ENCODE data around the gene RASL11A.

The RASL11A gene

DNA sequence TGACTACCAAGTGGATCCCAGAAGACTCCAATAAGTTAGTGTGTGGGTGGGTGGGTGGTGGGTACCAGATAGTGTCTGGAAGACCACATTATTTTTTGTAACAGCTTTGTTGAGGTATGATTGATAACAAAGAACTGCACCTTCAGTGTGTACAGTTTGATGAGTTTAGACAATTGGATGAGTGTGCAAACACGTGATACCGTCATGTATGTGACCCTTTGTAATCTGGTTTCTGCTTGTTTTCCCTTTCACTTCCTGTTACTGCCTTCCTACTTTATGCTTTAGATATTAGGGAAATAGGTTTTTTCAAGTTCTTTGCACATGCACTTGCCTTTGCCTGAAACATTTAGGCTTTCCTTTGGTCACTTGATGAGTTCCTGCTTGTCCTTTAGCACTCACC is 10.8 kb upstream of the RASL11A start:
- H3K36me3 ChIP-seq (replicated peaks; ENCODE audit: insufficient read depth, low read length), result no peaks in the 10 kb centered on the region; the same call in 1 of the 2 replicates
- no peak overlapping the region for H2AFZ ChIP-seq (ENCODE audit: low read length)
- H3K27ac ChIP-seq (ENCODE audit: low read length), result no peak overlapping the region
- H3F3A ChIP-seq (ENCODE audit: insufficient read depth, low read length), result no peaks in the 10 kb centered on the region
- DNase-seq, result no peak
- no peaks in the 10 kb centered on the region for H3K4me1 ChIP-seq (ENCODE audit: low read length)
- no peaks in the 10 kb centered on the region for H3K9me3 ChIP-seq (replicated peaks; ENCODE audit: insufficient read depth, low read length)
- no peaks in the 10 kb centered on the region; the same call in 1 of the 2 replicates for H4K20me1 ChIP-seq (ENCODE audit: insufficient read depth, low read length)
- H3K27me3 ChIP-seq (replicated peaks; ENCODE audit: insufficient read depth, low read length), result no peaks in the 10 kb centered on the region
- no peak for TF ChIP-seq EZH2phosphoT487 (IDR thresholded peaks at IDR 0.05; ENCODE audit: low read length)
- TF ChIP-seq, protein P1, sequence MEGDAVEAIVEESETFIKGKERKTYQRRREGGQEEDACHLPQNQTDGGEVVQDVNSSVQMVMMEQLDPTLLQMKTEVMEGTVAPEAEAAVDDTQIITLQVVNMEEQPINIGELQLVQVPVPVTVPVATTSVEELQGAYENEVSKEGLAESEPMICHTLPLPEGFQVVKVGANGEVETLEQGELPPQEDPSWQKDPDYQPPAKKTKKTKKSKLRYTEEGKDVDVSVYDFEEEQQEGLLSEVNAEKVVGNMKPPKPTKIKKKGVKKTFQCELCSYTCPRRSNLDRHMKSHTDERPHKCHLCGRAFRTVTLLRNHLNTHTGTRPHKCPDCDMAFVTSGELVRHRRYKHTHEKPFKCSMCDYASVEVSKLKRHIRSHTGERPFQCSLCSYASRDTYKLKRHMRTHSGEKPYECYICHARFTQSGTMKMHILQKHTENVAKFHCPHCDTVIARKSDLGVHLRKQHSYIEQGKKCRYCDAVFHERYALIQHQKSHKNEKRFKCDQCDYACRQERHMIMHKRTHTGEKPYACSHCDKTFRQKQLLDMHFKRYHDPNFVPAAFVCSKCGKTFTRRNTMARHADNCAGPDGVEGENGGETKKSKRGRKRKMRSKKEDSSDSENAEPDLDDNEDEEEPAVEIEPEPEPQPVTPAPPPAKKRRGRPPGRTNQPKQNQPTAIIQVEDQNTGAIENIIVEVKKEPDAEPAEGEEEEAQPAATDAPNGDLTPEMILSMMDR (IDR thresholded peaks at IDR 0.05; ENCODE audit: low read length), result no peak
- no peak for TF ChIP-seq EZH2 (optimal IDR thresholded peaks at IDR 0.05; ENCODE audit: low read depth, low read length)
- no peaks in the 10 kb centered on the region for H3K9me2 ChIP-seq (replicated peaks; ENCODE audit: insufficient read depth, low read length)
- H3K79me2 ChIP-seq (ENCODE audit: low read length), result peaks cover 28% of the 10 kb centered on the region
- H3K9ac ChIP-seq (ENCODE audit: low read length), result no peak overlapping the region
- no peak overlapping the region for H3K4me2 ChIP-seq (ENCODE audit: low read depth, low read length)
- no peak overlapping the region for H3K4me3 ChIP-seq (ENCODE audit: low read length)

DNA sequence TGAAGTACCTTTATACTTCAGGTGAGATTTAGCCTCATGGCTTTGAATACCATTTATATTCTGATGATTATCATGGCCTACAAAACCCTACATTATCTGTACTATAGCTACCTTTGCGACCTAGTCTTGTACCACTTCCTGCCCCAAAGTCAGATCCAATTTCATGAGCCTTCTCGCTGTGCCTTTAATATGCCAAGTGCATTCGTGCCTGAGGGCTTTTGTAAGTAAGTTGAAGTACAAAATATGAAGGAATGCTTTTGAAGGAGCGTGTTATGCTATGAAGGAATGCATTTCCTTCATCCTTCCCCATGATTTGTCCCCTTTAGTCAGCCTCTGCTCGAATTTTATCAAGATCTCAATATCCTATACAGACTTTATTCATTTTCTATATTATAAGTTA is 9.2 kb upstream of the RASL11A start:
- no peaks in the 10 kb centered on the region for H3F3A ChIP-seq (ENCODE audit: insufficient read depth, low read length)
- no peak for DNase-seq
- no peak overlapping the region for H2AFZ ChIP-seq (ENCODE audit: low read length)
- no peaks in the 10 kb centered on the region; the same call in 1 of the 2 replicates for H3K36me3 ChIP-seq (replicated peaks; ENCODE audit: insufficient read depth, low read length)
- H3K9me3 ChIP-seq (replicated peaks; ENCODE audit: insufficient read depth, low read length), result no peaks in the 10 kb centered on the region
- peaks cover 19% of the 10 kb centered on the region for H3K79me2 ChIP-seq (ENCODE audit: low read length)
- H4K20me1 ChIP-seq (ENCODE audit: insufficient read depth, low read length), result no peaks in the 10 kb centered on the region; the same call in 1 of the 2 replicates
- H3K27me3 ChIP-seq (replicated peaks; ENCODE audit: insufficient read depth, low read length), result no peaks in the 10 kb centered on the region
- no peaks in the 10 kb centered on the region for H3K4me1 ChIP-seq (ENCODE audit: low read length)
- no peak overlapping the region for H3K4me2 ChIP-seq (ENCODE audit: low read depth, low read length)
- H3K4me3 ChIP-seq (ENCODE audit: low read length), result no peak overlapping the region
- H3K9me2 ChIP-seq (replicated peaks; ENCODE audit: insufficient read depth, low read length), result no peaks in the 10 kb centered on the region
- no peak overlapping the region for H3K27ac ChIP-seq (ENCODE audit: low read length)
- no peak overlapping the region for H3K9ac ChIP-seq (ENCODE audit: low read length)
- TF ChIP-seq EZH2phosphoT487 (IDR thresholded peaks at IDR 0.05; ENCODE audit: low read length) (no peak), EZH2 (optimal IDR thresholded peaks at IDR 0.05; ENCODE audit: low read depth, low read length) (no peak)
- TF ChIP-seq, protein P1 (IDR thresholded peaks at IDR 0.05; ENCODE audit: low read length), result no peak

- Histone ChIP-seq H3K9me2 (replicated peaks; ENCODE audit: insufficient read depth, low read length) (no peaks in the 10 kb centered on the region), H3K27ac (ENCODE audit: low read length) (no peak overlapping the region), H3K4me3 (ENCODE audit: low read length) (no peak overlapping the region), H3K36me3 (replicated peaks; ENCODE audit: insufficient read depth, low read length) (no peaks in the 10 kb centered on the region), H3F3A (ENCODE audit: insufficient read depth, low read length) (no peaks in the 10 kb centered on the region), H3K4me1 (ENCODE audit: low read length) (no peaks in the 10 kb centered on the region), H3K4me2 (ENCODE audit: low read depth, low read length) (no peak overlapping the region), H3K9ac (ENCODE audit: low read length) (no peak overlapping the region), H3K27me3 (replicated peaks; ENCODE audit: insufficient read depth, low read length) (no peaks in the 10 kb centered on the region), H2AFZ (ENCODE audit: low read length) (no peak overlapping the region), H4K20me1 (ENCODE audit: insufficient read depth, low read length) (no peaks in the 10 kb centered on the region), H3K9me3 (replicated peaks; ENCODE audit: insufficient read depth, low read length) (no peaks in the 10 kb centered on the region), H3K79me2 (ENCODE audit: low read length) (peaks cover 6% of the 10 kb centered on the region; the same call in 1 of the 2 replicates)
- TF ChIP-seq, protein P1 (IDR thresholded peaks at IDR 0.05; ENCODE audit: low read length), result no peak
- TF ChIP-seq EZH2phosphoT487 (IDR thresholded peaks at IDR 0.05; ENCODE audit: low read length), result no peak
- TF ChIP-seq EZH2 (optimal IDR thresholded peaks at IDR 0.05; ENCODE audit: low read depth, low read length), result no peak
- no peak for DNase-seq
These were observed 7.2 kb upstream of the RASL11A start for GRCh38 chr13:27263438-27263837.
